GM18505 (cell line): Measurements from ENCODE around the gene PNP.
"Not testable (repeated sequence)": the region's sequence is repeated elsewhere in the genome, so short reads cannot be mapped to it uniquely, and the experiment has no call there.

ENCODE experiments used
- ATAC-seq: cut with Tn5 transposase; IDR thresholded peaks from one replicate; pipeline ENCODE4 v1.9.1; 2021; ENCODE audit not compliant: unreplicated experiment
- POLR2A ChIP-seq: IDR thresholded peaks from 4 replicates; pipeline ENCODE4 v1.6.1; 2011; ENCODE audit warnings: borderline replicate concordance; ENCODE audit not compliant: insufficient read depth, insufficient read length; ENCODE audit errors: extremely low read depth

The PNP gene

GRCh38 chr14:20438664-20439063, 30.5 kb upstream of the PNP start:
- TF ChIP-seq POLR2A = no peak
- peak; percentile 52 for ATAC-seq

GRCh38 chr14:20440465-20440864, 28.7 kb upstream of the PNP start:
- no peak for TF ChIP-seq POLR2A
- no peak for ATAC-seq

GRCh38 chr14:20440882-20441281, 28.3 kb upstream of the PNP start:
- no peak for TF ChIP-seq POLR2A
- ATAC-seq = no peak

- no peak for TF ChIP-seq POLR2A
- no peak for ATAC-seq
Observed at GRCh38 chr14:20441461-20441860, 27.7 kb upstream of the PNP start.

GRCh38 chr14:20443650-20444049, 25.6 kb upstream of the PNP start:
- not testable (repeated sequence) for ATAC-seq

- TF ChIP-seq POLR2A = no peak
- no peak for ATAC-seq
Observed at GRCh38 chr14:20446889-20447288, 22.3 kb upstream of the PNP start.

GRCh38 chr14:20452831-20453230, 16.4 kb upstream of the PNP start:
- ATAC-seq = not testable (repeated sequence)

GRCh38 chr14:20454516-20455354, 14.5 kb upstream of the PNP start, which contains the start of the genes APEX1 and OSGEP:
Gene APEX1 (plus strand): TSS chr14:20455226. CDS start chr14:20455646, 420 bp downstream.
Gene OSGEP (minus strand): TSS chr14:20454812. CDS start chr14:20454683, 129 bp downstream.
- ATAC-seq = peak; percentile 83

GRCh38 chr14:20455355-20456300, 13.6 kb upstream of the PNP start:
- ATAC-seq = peak; percentile 46
- TF ChIP-seq POLR2A = no peak

More at GRCh38 chr14:20454516-20455354, 14.5 kb upstream of the PNP start, which contains the start of the genes APEX1 and OSGEP:
- TF ChIP-seq POLR2A = peak; percentile 76

GRCh38 chr14:20456971-20457370, 12.2 kb upstream of the PNP start:
- no peak for ATAC-seq
- TF ChIP-seq POLR2A = peak; percentile 45

GRCh38 chr14:20458031-20458789, 11.0 kb upstream of the PNP start:
- no peak for ATAC-seq
- TF ChIP-seq POLR2A = peak; percentile 57

GRCh38 chr14:20460458-20461224, 8.6 kb upstream of the PNP start:
- ATAC-seq = peak; percentile 8
- TF ChIP-seq POLR2A = peak; percentile 22

- ATAC-seq = peak; percentile 90
- TF ChIP-seq POLR2A = peak; percentile 73
Observed at GRCh38 chr14:20461225-20462141, 7.7 kb upstream of the PNP start, which contains the start of gene PIP4P1. Gene PIP4P1 (minus strand): TSS chr14:20461434. CDS start chr14:20461325, 109 bp downstream.
